Smooth muscle cell (in vitro differentiated cells): ENCODE measurements around the gene TDP1. TPM values are rescaled to one million over a fixed set of nuclear protein-coding genes. Genes with fewer than 3 reads are reported as not detected.

Experiments
- DNase-seq: peaks from one replicate; lab custom pipeline; 2025; ENCODE audit not compliant: unreplicated experiment; lab: John Stamatoyannopoulos, UW
- H2AFZ ChIP-seq: fragments of 200-600 bp; sonication (generic); 2 replicates; pipeline ENCODE4 v1.6.0; 2016; ENCODE audit warnings: antibody characterized with exemption, low read depth, mild to moderate bottlenecking
- H3F3A ChIP-seq: fragments of 200-600 bp; sonication (generic); 2 replicates; pipeline ENCODE4 v1.6.0; 2017; ENCODE audit warnings: antibody characterized with exemption, low read depth
- H3K27ac ChIP-seq: fragments of 200-600 bp; sonication (generic); 2 replicates; pipeline ENCODE4 v1.5.1; 2016; ENCODE audit warnings: low read depth, mild to moderate bottlenecking
- H3K27me3 ChIP-seq: fragments of 200-600 bp; sonication (generic); 2 replicates; pipeline ENCODE4 v1.6.1; 2016; ENCODE audit warnings: low read depth, mild to moderate bottlenecking
- H3K36me3 ChIP-seq: fragments of 200-600 bp; sonication (generic); 2 replicates; pipeline ENCODE4 v1.5.1; 2016; ENCODE audit warnings: low read depth
- H3K4me1 ChIP-seq: fragments of 200-600 bp; sonication (generic); 2 replicates; pipeline ENCODE4 v1.5.1; 2016; ENCODE audit warnings: low read depth
- H3K4me2 ChIP-seq: fragments of 200-600 bp; sonication (generic); 2 replicates; pipeline ENCODE4 v1.6.0; 2016; ENCODE audit warnings: mild to moderate bottlenecking
- H3K4me3 ChIP-seq: fragments of 200-600 bp; sonication (generic); 2 replicates; pipeline ENCODE4 v1.5.1; 2016; ENCODE audit warnings: mild to moderate bottlenecking
- H3K79me2 ChIP-seq: fragments of 200-600 bp; sonication (generic); 2 replicates; pipeline ENCODE4 v1.6.0; 2016; ENCODE audit warnings: low read depth, mild to moderate bottlenecking
- H3K9ac ChIP-seq: fragments of 200-600 bp; sonication (generic); 2 replicates; pipeline ENCODE4 v1.6.0; 2016; ENCODE audit warnings: low read depth
- H3K9me3 ChIP-seq: fragments of 200-600 bp; sonication (generic); replicated peaks from 2 replicates; pipeline ENCODE4 v1.5.1; 2016; ENCODE audit warnings: low read depth
- H4K20me1 ChIP-seq: fragments of 200-600 bp; sonication (generic); 2 replicates; pipeline ENCODE4 v1.6.0; 2016; ENCODE audit warnings: low read depth
- WGBS: methylation state at CpG from one replicate; pipeline ENCODE4 v1.1.7; 2016; ENCODE audit warnings: low lambda C conversion rate; 5-methylcytosine and 5-hydroxymethylcytosine counted together
- polyA plus RNA-seq: library from polyadenylated mRNA; unstranded; fragments of >200 nt; fragmentation: Nextera tagmentation; extraction: Ambion mirVana; gene quantifications from 2 replicates; pipeline ENCODE4 v1.2.1, GENCODE V29; 2016
- total RNA-seq: library from RNA; depleted of rRNA; stranded (reverse); fragments of >200 nt; gene quantifications from 2 replicates; pipeline ENCODE4 v1.2.3, GENCODE V29; 2014
- TF ChIP-seq, protein P1 (sequence below): fragments of 200-600 bp; sonication (generic); IDR thresholded peaks from 2 replicates; pipeline ENCODE4 v1.5.1; 2017; ENCODE audit warnings: borderline replicate concordance, mild to moderate bottlenecking, antibody characterized with exemption; ENCODE audit not compliant: insufficient read depth, poor library complexity, severe bottlenecking

TDP1 gene
- total and polyA plus RNA-seq, 2 experiments from 2014 or later: 10.0 to 22.3 TPM

DNA sequence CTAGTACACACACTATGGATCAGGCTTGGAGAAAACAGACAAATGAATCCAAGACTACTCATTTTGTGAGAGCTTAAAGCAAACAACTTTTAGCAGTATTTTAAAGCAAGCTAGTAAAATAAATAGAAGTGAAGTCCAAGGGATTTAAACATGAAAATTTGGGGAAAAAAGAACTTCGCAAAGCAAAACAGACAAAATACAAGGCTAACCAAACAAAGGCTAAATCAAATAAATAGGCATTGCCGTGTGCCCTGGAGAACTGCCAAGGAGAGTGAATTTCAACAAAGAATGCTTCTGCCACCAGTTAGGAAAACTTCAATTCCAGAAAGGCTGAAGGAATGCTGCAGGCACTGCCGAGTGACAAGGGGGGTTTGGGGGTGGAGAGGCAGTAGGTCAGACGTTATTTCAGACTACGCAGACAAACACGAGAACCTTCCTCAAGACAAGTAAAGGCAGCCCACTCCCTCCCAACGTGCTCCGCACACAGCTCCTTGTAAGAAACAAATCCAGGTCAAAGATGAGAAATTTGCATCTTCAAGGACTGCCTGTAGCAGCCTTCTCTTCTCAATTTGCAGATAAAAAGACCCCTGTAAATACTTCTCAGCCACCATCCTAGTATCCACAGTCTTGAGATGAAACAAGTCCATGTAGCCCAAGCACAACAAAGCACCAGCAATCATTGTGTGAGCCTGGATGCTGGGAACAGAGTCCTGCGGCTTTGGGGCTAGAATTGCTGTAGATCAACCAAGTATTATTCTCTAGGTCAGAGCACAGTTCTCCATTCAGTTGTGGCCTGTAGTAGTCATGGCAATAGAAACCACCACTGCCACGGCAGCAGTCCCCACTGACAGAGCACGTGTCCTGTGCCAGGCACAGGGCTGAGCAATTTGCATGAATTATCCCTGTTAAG is 44.5 kb upstream of the TDP1 start:
- H4K20me1 ChIP-seq: no peaks in the 10 kb centered on the region
- H2AFZ ChIP-seq: peak overlapping the region; percentile 14
- no peaks in the 10 kb centered on the region for H3K9me3 ChIP-seq
- no peaks in the 10 kb centered on the region for H3K36me3 ChIP-seq
- H3K27ac ChIP-seq: peak overlapping the region; percentile 93
- no peaks in the 10 kb centered on the region for H3F3A ChIP-seq
- WGBS: 32% methylated on average over 11 of the region's 11 CpGs
- H3K79me2 ChIP-seq: no peaks in the 10 kb centered on the region
- peak overlapping the region; percentile 49 for H3K4me2 ChIP-seq
- no peak for DNase-seq
- H3K4me3 ChIP-seq: peak overlapping the region; percentile 29
- no peaks in the 10 kb centered on the region for H3K27me3 ChIP-seq
- peak overlapping the region; percentile 93 for H3K9ac ChIP-seq
- peaks cover 16% of the 10 kb centered on the region for H3K4me1 ChIP-seq
- TF ChIP-seq, protein P1, sequence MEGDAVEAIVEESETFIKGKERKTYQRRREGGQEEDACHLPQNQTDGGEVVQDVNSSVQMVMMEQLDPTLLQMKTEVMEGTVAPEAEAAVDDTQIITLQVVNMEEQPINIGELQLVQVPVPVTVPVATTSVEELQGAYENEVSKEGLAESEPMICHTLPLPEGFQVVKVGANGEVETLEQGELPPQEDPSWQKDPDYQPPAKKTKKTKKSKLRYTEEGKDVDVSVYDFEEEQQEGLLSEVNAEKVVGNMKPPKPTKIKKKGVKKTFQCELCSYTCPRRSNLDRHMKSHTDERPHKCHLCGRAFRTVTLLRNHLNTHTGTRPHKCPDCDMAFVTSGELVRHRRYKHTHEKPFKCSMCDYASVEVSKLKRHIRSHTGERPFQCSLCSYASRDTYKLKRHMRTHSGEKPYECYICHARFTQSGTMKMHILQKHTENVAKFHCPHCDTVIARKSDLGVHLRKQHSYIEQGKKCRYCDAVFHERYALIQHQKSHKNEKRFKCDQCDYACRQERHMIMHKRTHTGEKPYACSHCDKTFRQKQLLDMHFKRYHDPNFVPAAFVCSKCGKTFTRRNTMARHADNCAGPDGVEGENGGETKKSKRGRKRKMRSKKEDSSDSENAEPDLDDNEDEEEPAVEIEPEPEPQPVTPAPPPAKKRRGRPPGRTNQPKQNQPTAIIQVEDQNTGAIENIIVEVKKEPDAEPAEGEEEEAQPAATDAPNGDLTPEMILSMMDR: no peak

GRCh38 chr14:89912221-89912620 is 43.5 kb upstream of the TDP1 start:
- no peak overlapping the region for H3K4me3 ChIP-seq
- DNase-seq: no peak
- WGBS: 53% methylated on average over 2 of the region's 2 CpGs
- peak overlapping the region; percentile 41 for H3K4me2 ChIP-seq
- H2AFZ ChIP-seq: no peak overlapping the region
- H3K27ac ChIP-seq: peak overlapping the region; percentile 93
- no peaks in the 10 kb centered on the region for H3K36me3 ChIP-seq
- peaks cover 16% of the 10 kb centered on the region for H3K4me1 ChIP-seq
- no peaks in the 10 kb centered on the region for H3K9me3 ChIP-seq
- no peaks in the 10 kb centered on the region for H3F3A ChIP-seq
- H4K20me1 ChIP-seq: no peaks in the 10 kb centered on the region
- H3K9ac ChIP-seq: peak overlapping the region; percentile 93
- no peaks in the 10 kb centered on the region for H3K27me3 ChIP-seq
- no peaks in the 10 kb centered on the region for H3K79me2 ChIP-seq
- TF ChIP-seq, protein P1: no peak

- Histone ChIP-seq H3K4me1 (peaks cover 16% of the 10 kb centered on the region), H2AFZ (no peak overlapping the region), H4K20me1 (no peaks in the 10 kb centered on the region), H3K27me3 (no peaks in the 10 kb centered on the region), H3K4me2 (peak overlapping the region; percentile 41), H3K4me3 (no peak overlapping the region), H3K27ac (peak overlapping the region; percentile 93), H3F3A (no peaks in the 10 kb centered on the region), H3K79me2 (no peaks in the 10 kb centered on the region), H3K9me3 (no peaks in the 10 kb centered on the region), H3K36me3 (no peaks in the 10 kb centered on the region), H3K9ac (peak overlapping the region; percentile 93)
- TF ChIP-seq, protein P1: no peak
- 41% methylated on average over 9 of the region's 9 CpGs for WGBS
- no peak for DNase-seq
These were observed 43.0 kb upstream of the TDP1 start for GRCh38 chr14:89912667-89913211.
